Stimulated activated CD4-positive, alpha-beta T cell treated with anti-CD3 and anti-CD28 coated beads, Interleukin-2, amount 100 ng/mL, for 48 hours (primary cell): ENCODE measurements around the gene INTS7.
"Not testable (repeated sequence)": the region's sequence is repeated elsewhere in the genome, so short reads cannot be mapped to it uniquely, and the experiment has no call there.

Source experiments
- DNase-seq, 2 donors: peaks; one replicate each; pipeline ENCODE4 v3.0.0-alpha.2; 2020

Gene INTS7

GRCh38 chr1:212035835-212036605 is 663 bp upstream of the INTS7 start:
- no peak for DNase-seq

GRCh38 chr1:212034516-212035122 is 738 bp downstream of the INTS7 start:
- no peak for DNase-seq

DNA sequence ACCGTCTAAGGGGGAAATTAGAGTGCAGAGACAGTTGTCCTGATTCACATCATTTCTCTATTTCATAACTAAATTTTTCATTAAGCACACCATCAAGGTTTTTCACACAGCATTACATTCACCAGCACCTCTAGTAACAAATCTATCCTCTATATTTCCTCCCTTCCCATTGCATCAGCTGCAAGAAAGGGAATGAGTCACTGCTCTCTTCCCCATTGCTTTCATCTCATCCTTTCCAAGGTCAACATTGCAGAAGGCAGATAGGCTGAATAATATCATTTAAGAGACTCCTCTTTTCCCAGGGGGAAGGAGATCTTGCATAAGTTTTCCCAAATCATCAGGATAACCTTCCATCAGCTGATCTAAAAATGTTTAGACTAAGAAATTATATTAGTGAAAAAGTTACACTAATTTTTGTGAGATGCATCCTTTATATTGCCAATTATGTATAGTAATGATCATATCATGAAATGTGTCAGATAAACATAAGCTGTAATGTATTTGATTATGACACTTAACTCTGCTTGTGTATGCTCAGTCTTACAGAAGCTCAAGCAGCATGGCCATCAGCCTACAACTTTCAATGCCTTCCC is 4.3 kb downstream of the INTS7 start:
- DNase-seq, result no peak

- not testable (repeated sequence) for DNase-seq
Observed at GRCh38 chr1:212027727-212028126, 7.6 kb downstream of the INTS7 start.

DNA sequence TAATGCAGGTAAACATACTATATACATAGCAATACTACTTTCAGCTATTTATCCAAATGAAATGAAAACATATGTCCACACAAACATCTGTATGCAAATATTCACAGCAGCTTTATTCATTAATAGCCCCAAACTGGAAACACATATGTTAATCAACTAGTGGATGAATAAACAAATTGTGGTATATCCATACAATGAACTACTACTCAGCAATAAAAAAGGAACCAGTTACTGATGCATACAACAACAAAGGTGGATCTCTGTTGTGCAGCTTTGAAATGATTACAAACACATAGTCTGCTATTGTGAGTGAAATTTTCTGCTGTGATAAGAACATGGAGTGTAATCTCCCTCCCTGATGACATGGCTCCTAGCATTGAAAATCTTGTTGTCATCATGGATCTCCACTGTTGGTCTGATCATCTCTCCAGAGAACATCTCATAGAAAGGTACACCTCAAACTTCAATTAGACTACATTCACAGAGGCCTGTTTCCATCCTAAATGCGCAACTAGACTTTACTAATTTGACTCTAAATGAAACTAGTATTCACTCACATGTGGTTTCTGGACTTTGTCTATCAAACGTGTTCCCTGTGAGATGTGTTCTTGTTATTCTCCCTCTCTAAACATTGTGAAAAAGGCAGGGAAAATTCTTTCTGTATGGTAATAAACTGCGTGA is 10.7 kb downstream of the INTS7 start:
- no peak for DNase-seq

- not testable (repeated sequence) for DNase-seq
Observed at GRCh38 chr1:212022908-212023307, 12.4 kb downstream of the INTS7 start.

- DNase-seq, result no peak
Observed at GRCh38 chr1:212021563-212021962, 13.8 kb downstream of the INTS7 start.

- DNase-seq, result no peak
Observed at GRCh38 chr1:212020975-212021374, 14.4 kb downstream of the INTS7 start.

GRCh38 chr1:212013672-212014071 is 21.7 kb downstream of the INTS7 start:
- no peak for DNase-seq

GRCh38 chr1:212012034-212012740 is 23.2 kb downstream of the INTS7 start:
- peak; percentile 62 to 66 for DNase-seq

GRCh38 chr1:212010004-212010403 is 25.4 kb downstream of the INTS7 start:
- no peak for DNase-seq

DNA sequence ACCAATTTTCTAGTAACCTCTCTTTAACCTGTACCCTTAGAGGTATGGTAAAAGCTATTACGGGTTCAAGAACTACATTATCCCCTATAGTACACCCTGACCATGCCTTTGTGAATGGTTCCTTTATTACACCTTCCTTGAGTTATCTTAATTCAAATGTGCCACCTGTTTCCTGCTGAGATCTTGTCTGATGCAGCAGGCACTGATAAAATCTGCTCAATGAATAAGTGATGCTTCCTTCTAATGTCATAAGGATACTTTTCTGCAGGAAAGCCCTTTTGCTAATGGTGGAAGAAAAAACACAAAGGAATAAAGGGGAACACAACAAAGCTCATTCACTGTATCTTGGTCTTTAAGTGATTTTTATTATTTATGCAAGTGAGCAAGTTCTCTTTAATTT is 25.8 kb downstream of the INTS7 start:
- DNase-seq, result no peak

DNA sequence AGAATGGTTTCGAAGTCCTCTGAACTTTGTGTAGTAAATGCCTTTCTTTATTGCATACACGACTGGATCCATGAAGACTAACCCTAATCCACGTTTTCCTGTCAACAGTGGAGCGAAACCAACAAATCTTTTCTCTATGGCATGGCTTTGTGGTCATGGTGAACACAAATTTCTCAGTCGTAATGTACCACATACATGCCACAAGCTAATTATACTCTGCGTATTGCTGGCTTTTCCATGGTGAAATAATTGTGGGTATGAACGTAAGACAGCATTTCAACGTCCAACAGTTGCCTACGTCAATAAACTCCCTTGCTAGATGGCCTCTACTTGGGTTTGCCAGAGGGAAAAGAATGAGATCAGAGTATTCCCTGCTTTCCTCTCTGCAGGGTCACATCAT is 27.5 kb downstream of the INTS7 start:
- DNase-seq, result no peak

DNA sequence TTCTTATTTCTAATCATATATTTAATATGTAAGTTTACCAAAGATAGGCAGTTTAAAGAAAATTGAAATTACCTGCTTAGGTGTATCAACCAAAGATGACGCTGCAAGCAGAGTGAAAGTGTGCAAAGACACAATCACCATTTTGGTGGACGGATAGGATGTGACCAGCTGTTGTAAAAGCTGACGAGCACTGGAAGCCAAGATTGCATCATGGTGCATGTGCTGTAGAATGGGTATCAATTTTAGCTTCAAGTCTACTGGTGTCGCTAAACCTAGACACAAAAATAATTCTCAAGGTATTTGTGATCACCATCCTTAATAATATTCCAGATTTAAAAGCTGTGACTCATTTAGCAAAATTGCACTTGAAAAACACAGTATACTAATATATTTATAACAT is 28.2 kb downstream of the INTS7 start:
- no peak for DNase-seq

GRCh38 chr1:212004895-212005608 is 30.3 kb downstream of the INTS7 start:
- DNase-seq, result no peak

DNA sequence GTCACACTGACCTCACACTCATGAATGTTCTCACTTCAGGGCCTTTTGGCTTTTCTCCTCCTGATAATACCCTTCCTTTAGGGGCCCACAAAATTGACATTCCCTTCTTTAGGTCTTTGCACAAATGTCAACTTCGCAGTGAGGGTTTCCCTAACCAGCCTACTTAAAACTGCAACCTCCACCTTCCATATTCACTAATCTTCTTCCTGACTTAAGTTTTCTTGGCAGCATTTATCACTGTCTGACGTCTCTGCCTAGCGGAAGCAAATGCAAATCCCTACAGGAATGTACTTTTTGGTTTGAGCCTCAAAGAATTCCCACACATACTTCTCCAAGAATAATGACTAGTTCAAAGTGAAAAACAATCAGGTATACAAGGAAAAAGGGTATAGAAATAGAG is 32.8 kb downstream of the INTS7 start:
- DNase-seq, result no peak

DNA sequence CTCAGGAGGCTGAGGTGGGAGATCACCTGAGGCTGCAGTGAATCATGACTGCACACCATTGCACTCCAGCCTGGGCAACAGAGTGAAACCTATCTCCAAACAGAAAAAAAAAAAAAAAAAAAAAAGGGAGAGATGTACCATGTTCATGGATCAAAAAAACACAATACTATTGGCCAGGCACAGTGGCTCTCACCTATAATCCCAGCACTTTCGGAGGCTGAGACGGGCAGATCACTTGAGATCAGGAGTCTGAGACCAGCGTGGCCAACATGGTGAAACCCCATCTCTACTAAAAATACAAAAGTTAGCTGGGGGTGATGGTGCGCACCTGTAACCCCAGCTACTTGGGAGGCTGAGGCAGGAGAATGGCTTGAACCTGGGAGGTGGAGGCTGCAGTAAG is 37.9 kb downstream of the INTS7 start:
- not testable (repeated sequence) for DNase-seq

DNA sequence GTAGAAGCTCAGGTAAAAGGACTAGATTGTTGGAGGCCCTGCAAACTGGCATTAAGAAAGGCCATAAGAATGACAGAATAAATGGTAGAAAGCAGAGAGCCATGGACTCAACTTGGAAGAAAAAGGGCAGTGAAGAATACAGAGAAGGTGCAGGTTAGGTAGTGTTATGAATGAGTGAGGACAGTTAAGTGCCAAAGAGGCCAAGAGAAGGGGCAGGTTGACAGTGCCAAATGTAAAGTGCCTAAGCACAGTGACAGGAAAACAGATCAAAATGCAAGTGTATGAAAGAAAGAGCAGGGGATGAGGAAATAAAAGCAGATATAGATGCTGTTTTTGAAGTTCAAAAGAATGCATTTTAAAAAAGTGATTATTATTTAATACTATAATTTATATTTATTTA is 43.7 kb downstream of the INTS7 start:
- no peak for DNase-seq

GRCh38 chr1:211986628-211987254 is 48.6 kb downstream of the INTS7 start:
- no peak for DNase-seq

GRCh38 chr1:211985556-211986264 is 49.6 kb downstream of the INTS7 start:
- DNase-seq, result no peak

DNA sequence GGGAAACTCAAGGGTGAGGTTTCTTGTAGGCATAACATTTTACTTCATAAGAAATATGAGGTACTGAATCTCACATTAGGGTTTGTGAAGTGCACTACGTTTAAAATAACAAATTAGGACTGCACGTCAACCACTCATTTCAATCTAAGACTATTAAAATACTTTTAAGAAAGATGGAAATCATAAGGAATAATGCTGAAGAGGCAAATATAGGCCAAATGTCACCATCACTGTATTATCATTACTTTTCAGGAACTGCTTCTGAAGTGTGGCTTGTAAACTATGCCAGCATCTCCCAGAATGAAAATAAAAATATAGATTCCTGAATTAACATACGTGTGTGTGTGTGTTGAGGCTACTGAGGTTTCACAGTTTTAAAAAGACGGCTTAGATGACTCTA is 56.8 kb downstream of the INTS7 start:
- DNase-seq, result no peak
